Esophagus muscularis mucosa (tissue), 2 donors: ENCODE measurements around the gene TENM4.

ENCODE experiments used
- POLR2A ChIP-seq: fragments of 450-650 bp; IDR thresholded peaks from one replicate; pipeline ENCODE4 v1.6.1; 2017; ENCODE audit warnings: antibody characterized with exemption, moderate library complexity, mild to moderate bottlenecking, low read depth
- POLR2AphosphoS5 ChIP-seq, 2 donors: sonication (generic); formaldehyde crosslinking; IDR thresholded peaks; one replicate each; pipeline ENCODE4 v1.6.1; 2017; ENCODE audit warnings: antibody characterized with exemption in 2 of 2

DNA sequence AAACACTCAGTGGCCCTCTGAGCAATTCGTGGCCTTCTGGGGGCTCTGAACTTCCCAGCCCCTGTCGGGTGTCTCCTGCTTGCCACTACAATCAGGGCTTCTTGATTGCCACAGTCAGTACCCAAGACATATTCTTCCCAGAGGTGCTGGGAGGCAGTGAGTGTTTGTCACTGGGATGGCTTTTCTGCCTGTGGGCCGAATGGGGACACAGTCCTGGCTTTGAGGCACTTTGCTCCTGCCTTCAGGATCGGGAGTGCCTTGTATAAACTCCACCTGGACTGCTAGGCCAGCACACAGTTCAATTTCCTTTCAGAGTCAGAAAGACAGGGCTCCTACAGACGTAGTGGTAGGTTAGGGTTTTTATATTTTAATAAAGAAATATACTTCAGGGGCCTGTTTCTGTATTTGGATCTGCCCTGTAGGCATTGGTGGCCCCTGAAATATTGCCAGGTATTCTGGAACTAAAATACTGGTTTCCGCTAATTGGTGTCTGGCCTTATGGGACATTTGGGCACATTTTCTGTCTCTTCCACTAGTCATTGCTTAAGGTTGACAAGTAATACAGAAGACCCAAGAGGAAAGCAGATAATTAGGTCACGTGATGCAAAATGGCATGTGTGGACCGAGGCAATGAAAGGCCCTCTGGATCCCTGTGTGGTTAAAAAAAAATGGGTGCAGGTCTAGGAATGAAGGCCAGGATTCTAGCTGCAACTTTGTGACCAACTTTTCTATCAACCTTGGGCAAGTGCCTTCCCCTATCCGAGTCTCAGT, 767.8 kb downstream of the TENM4 start:
- TF ChIP-seq POLR2A, result no peak
- no peak for TF ChIP-seq POLR2AphosphoS5 (IDR thresholded peaks at IDR 0.05)
